ENCODE data around the gene KMT2C. TPM values are rescaled to one million over a fixed set of nuclear protein-coding genes. Genes with fewer than 3 reads are reported as not detected.
A peak's percentile ranks its signal among the peaks of the same experiment; 100 is the strongest.

The KMT2C gene
- total and polyA plus RNA-seq, 9 donors, result 15.5 to 40.6 (median 33.2) TPM

DNA sequence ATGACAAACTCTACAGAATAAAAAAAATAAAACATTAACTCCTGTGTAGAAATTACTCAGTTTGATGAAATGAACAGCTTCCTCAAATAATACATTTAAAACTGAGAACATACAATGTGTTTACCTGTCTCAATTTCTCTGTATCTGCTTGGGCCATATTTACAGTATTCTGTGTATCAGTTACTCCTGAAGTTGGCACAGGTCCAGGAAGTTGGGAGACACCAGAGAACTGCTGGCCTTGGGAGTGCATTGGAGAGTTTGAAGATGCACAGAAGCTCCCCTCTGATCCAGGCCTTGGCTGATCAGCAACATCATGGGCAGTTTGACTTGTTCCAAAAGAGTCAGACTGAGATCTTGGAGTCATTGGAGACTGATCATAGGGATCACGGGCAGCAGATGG, 255.2 kb downstream of the KMT2C start:
- WGBS (ENCODE audit: insufficient coverage), result 100% methylated on average over 1 of the region's 1 CpG
- peak; percentile 22 for DNase-seq
- no peaks in the 10 kb centered on the region for H3K9me3 ChIP-seq (replicated peaks; ENCODE audit: control insufficient read depth, low read depth, low read length)
- H3K36me3 ChIP-seq (ENCODE audit: control insufficient read depth, insufficient read depth, low read length), result peaks cover 53% of the 10 kb centered on the region
- no peaks in the 10 kb centered on the region for H3K27me3 ChIP-seq (ENCODE audit: control insufficient read depth, insufficient read depth, low read length)
- H3K27ac ChIP-seq (ENCODE audit: low read length), result no peak overlapping the region
- H3K4me3 ChIP-seq (ENCODE audit: low read length), result no peak overlapping the region
- H3K4me1 ChIP-seq (ENCODE audit: control insufficient read depth, insufficient read depth, low read length), result no peaks in the 10 kb centered on the region

DNA sequence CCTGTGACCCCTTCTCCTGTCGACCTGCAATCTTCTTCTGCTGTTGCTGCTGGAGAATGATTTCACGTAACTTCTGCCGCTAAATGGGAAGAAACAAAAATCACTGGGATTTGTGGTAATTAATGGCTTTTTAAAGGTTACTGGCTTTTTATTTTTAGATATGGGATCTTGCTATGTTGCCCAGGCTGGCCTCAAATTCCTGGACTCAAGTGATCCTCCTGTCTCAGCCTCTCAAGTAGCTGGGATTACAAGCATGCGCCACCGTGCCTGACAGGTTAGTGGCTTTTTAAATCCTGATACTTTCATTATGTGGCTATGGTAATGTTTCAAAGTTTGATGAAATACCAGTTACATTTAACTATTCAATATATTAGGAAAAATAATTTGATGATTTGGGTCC, 255.8 kb downstream of the KMT2C start:
- Histone ChIP-seq H3K4me1 (ENCODE audit: control insufficient read depth, insufficient read depth, low read length) (no peaks in the 10 kb centered on the region), H3K27me3 (ENCODE audit: control insufficient read depth, insufficient read depth, low read length) (no peaks in the 10 kb centered on the region), H3K36me3 (ENCODE audit: control insufficient read depth, insufficient read depth, low read length) (peaks cover 58% of the 10 kb centered on the region), H3K4me3 (ENCODE audit: low read length) (no peak overlapping the region), H3K9me3 (replicated peaks; ENCODE audit: control insufficient read depth, low read depth, low read length) (no peaks in the 10 kb centered on the region), H3K27ac (ENCODE audit: low read length) (no peak overlapping the region)
- WGBS (ENCODE audit: insufficient coverage), result 100% methylated on average over 1 of the region's 5 CpGs
- no peak for DNase-seq

DNA sequence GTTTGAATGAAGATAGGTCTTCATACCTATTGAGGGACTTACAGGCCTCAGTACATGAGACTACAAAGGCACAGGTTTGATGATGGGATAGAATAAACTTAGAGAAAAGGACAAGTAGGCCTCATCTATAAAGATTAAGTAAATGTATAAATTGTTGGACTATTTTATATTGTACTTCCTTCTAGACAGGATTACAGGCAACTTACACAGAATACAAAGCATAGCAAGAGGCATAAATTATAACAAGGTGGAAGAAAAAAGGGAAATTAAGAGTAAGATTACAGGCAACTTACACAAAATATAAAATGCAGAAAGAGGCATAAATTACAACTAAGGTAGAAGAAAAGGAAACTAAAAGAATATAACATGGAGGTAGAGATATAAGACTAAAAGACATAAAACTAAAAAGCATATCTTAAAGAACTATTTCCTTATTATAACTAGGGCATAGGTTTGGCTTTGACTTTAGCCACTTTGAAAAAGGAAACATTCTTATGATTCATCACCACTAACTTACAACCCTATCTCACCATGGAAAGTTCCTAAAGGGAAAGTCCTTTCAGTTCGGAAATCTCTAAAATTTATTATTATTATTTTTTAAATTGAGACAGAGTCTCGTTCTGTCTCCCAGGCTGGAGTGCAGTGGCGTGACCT, 257.3 kb downstream of the KMT2C start:
- Histone ChIP-seq H3K4me1 (ENCODE audit: control insufficient read depth, insufficient read depth, low read length) (no peaks in the 10 kb centered on the region), H3K9me3 (replicated peaks; ENCODE audit: control insufficient read depth, low read depth, low read length) (no peaks in the 10 kb centered on the region), H3K4me3 (ENCODE audit: low read length) (no peak overlapping the region), H3K36me3 (ENCODE audit: control insufficient read depth, insufficient read depth, low read length) (peaks cover 57% of the 10 kb centered on the region), H3K27ac (ENCODE audit: low read length) (no peak overlapping the region), H3K27me3 (ENCODE audit: control insufficient read depth, insufficient read depth, low read length) (no peaks in the 10 kb centered on the region)
- WGBS (ENCODE audit: insufficient coverage), result no CpG with 5 or more reads among the region's 3 CpGs
- no peak for DNase-seq

DNA sequence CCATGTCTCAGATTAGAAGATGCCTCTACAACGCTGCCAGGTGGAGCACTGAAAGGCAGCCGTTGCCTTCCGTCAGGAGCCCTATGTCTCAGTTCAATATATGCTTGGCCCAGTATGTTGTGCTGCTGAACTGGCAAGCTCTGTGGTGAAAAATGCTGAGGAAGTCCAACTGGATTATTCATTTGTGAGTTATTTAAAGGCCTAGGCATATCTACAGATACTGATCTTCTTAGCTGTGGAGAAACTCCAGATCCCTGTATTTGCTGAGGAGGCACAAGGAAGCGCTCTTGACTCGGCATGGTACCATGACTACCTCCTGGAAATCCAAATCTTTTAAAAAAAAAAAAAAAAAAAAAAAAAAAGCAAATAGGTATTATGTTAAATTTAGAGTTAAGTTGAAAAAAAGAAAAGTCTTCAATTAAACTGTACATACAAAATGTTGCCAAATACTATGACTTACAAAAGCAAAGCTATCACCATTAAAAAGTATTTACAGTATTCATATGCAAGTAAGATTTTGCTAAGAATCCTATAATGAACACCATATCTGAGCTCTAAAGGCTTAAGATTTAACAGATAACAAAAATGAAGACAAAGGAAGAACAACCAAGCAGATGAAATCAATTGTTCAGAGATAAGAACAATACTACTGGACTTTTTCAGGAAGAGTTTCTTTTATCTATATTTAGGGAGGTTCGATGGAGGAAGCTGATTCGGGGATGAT, 258.0 kb downstream of the KMT2C start:
- 91% methylated on average over 3 of the region's 7 CpGs for WGBS (ENCODE audit: insufficient coverage)
- no peak for DNase-seq

DNA sequence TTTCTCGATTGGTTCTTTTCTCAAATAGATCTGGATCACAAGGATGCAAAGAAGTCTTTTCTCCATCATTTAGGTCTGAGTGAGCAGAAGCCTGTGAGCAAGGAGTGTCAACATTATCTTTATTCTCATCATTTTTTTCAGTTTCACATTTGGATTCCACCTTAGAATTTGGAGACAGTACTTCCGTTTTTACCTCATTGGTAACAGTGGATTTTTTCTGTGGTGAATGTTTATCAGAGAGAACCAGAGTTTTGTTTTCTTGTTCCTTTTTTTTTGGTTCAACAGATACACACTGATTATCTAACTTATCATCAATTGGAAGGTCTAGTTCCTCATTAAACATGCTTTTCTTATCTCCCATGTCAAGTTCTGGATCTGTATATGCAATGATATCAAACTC, 259.0 kb downstream of the KMT2C start:
- Histone ChIP-seq H3K36me3 (ENCODE audit: control insufficient read depth, insufficient read depth, low read length) (peaks cover 49% of the 10 kb centered on the region), H3K27ac (ENCODE audit: low read length) (no peak overlapping the region), H3K4me3 (ENCODE audit: low read length) (no peak overlapping the region), H3K27me3 (ENCODE audit: control insufficient read depth, insufficient read depth, low read length) (no peaks in the 10 kb centered on the region), H3K9me3 (replicated peaks; ENCODE audit: control insufficient read depth, low read depth, low read length) (no peaks in the 10 kb centered on the region), H3K4me1 (ENCODE audit: control insufficient read depth, insufficient read depth, low read length) (no peaks in the 10 kb centered on the region)
- no peak for DNase-seq
- 100% methylated on average over 1 of the region's 2 CpGs for WGBS (ENCODE audit: insufficient coverage)

More for the DNA sequence above, 258.0 kb downstream of the KMT2C start:
- Histone ChIP-seq H3K4me1 (ENCODE audit: control insufficient read depth, insufficient read depth, low read length) (no peaks in the 10 kb centered on the region), H3K36me3 (ENCODE audit: control insufficient read depth, insufficient read depth, low read length) (peaks cover 57% of the 10 kb centered on the region), H3K27ac (ENCODE audit: low read length) (no peak overlapping the region), H3K4me3 (ENCODE audit: low read length) (no peak overlapping the region), H3K27me3 (ENCODE audit: control insufficient read depth, insufficient read depth, low read length) (no peaks in the 10 kb centered on the region), H3K9me3 (replicated peaks; ENCODE audit: control insufficient read depth, low read depth, low read length) (no peaks in the 10 kb centered on the region)

DNA sequence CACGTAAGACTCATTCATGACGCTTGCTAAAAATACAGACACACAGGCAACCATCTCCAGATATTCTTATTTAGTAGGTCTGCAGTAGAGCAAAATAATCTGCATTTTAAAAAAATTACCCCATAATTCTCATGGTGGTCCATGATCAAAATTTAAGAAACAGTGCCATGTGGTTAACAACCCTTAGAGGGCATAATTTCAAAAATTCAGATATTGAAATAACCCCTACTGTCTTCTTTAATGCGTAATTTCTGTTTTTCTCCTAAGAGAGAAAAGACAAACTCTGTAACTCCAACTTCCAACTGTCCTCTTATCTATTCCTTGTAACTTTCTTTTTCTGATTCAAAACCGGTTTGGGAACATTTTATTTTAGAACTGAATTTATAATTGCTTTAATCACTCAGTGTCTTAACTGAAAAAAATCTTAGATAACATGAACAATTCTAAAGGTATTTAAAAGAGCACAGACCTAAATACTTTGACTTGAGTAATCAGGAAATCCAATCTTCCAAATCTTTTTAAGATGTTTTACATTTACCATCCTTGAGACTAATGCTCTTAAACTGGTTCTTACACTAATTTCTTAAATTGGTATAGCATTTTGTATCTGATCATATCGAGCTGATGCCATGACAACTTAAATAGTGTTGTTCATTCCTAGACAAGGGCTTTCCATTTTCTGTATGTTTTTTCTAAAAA, 262.3 kb downstream of the KMT2C start:
- H3K36me3 ChIP-seq (ENCODE audit: control insufficient read depth, insufficient read depth, low read length), result peaks cover 32% of the 10 kb centered on the region
- H3K4me1 ChIP-seq (ENCODE audit: control insufficient read depth, insufficient read depth, low read length), result no peaks in the 10 kb centered on the region
- no peak for DNase-seq
- H3K27ac ChIP-seq (ENCODE audit: low read length), result no peak overlapping the region
- no peak overlapping the region for H3K4me3 ChIP-seq (ENCODE audit: low read length)
- no peaks in the 10 kb centered on the region for H3K9me3 ChIP-seq (replicated peaks; ENCODE audit: control insufficient read depth, low read depth, low read length)
- no CpG with 5 or more reads among the region's 5 CpGs for WGBS (ENCODE audit: insufficient coverage)
- H3K27me3 ChIP-seq (ENCODE audit: control insufficient read depth, insufficient read depth, low read length), result no peaks in the 10 kb centered on the region

DNA sequence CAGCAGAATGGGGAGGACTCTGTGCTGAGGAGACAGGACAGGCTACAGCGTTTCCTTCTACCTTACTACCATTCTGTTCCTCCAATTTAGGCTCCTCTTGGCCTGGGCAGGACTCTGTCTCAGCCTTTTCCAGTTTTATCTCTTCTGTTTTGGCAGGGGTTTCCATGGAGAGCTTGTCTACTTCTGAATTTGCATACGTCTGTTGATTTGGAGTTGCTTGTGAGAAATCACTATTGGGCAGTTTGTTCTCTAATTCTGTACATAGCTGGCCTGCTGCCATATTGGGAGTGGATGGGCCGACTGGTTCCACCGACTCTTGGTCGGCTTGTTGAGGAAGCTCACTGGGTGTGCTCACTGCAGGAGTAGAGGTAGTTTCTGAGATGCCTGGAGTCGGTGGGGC, 273.5 kb downstream of the KMT2C start:
- H3K36me3 ChIP-seq (ENCODE audit: control insufficient read depth, insufficient read depth, low read length), result peaks cover 55% of the 10 kb centered on the region

DNA sequence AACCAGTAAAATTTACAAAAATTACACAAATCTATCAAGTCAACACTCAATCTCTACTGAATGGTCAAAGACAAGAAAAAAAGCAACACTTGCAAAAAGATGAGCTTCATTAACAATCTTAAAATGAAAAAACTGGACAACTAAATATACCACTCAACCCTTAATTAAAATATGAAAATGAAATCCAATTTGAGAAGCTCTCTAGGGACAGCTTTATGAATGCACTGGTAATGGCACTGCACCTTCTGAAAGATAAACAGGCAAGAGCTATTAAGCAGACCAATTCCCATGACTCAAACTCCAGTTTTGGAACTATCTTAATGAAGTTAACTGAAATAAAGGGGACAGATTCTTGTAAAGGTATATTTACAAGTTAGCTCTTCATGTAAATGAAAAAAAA, 274.6 kb downstream of the KMT2C start:
- Histone ChIP-seq H3K9me3 (replicated peaks; ENCODE audit: control insufficient read depth, low read depth, low read length) (no peaks in the 10 kb centered on the region), H3K27me3 (ENCODE audit: control insufficient read depth, insufficient read depth, low read length) (no peaks in the 10 kb centered on the region), H3K4me3 (ENCODE audit: low read length) (no peak overlapping the region), H3K36me3 (ENCODE audit: control insufficient read depth, insufficient read depth, low read length) (peaks cover 52% of the 10 kb centered on the region), H3K27ac (ENCODE audit: low read length) (no peak overlapping the region), H3K4me1 (ENCODE audit: control insufficient read depth, insufficient read depth, low read length) (no peaks in the 10 kb centered on the region)
- no peak for DNase-seq

More for the DNA sequence above, 273.5 kb downstream of the KMT2C start:
- WGBS (ENCODE audit: insufficient coverage), result 95% methylated on average over 3 of the region's 6 CpGs
- H3K27me3 ChIP-seq (ENCODE audit: control insufficient read depth, insufficient read depth, low read length), result no peaks in the 10 kb centered on the region
- DNase-seq, result no peak
- no peaks in the 10 kb centered on the region for H3K9me3 ChIP-seq (replicated peaks; ENCODE audit: control insufficient read depth, low read depth, low read length)
- no peak overlapping the region for H3K27ac ChIP-seq (ENCODE audit: low read length)
- no peak overlapping the region for H3K4me3 ChIP-seq (ENCODE audit: low read length)
- no peaks in the 10 kb centered on the region for H3K4me1 ChIP-seq (ENCODE audit: control insufficient read depth, insufficient read depth, low read length)

DNA sequence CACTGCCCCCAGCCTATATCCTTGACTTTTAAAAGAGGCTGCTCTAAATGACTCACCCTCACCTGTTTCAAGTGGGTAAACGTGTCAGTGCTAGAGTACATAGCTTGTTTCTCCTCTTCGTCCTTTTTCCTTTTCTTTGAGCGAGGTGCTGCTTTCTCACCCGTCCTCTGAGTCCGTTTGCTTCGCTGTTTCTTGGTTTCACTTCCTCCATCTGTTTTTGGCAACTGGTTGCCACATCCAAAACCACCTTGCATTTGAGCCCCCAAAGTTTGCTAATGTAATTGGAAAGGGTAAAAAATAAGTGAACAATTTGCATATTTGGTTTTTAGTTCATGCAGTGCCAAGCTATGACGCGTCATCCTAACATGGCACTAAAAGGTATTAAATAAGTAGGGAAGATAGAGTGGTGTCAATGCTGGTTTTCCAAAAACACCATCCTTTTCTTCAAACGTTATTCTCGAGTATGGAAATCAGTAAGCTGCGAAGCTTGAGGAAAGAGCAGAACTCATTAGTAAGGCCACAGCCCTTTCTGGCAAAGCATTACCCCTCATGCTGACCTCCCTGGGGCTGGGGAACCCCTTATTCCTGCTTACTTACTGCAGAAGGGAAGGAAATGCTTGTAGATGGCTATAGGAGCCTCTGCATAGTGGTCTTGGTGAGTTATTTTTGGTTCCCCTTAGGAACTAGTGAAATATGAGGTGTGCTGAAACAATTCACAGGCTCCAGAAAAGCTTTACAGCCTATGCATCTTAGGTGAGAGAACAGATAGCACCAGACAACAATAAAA, 276.8 kb downstream of the KMT2C start:
- Histone ChIP-seq H3K4me1 (ENCODE audit: control insufficient read depth, insufficient read depth, low read length) (no peaks in the 10 kb centered on the region), H3K36me3 (ENCODE audit: control insufficient read depth, insufficient read depth, low read length) (peaks cover 65% of the 10 kb centered on the region), H3K9me3 (replicated peaks; ENCODE audit: control insufficient read depth, low read depth, low read length) (no peaks in the 10 kb centered on the region), H3K4me3 (ENCODE audit: low read length) (no peak overlapping the region), H3K27me3 (ENCODE audit: control insufficient read depth, insufficient read depth, low read length) (no peaks in the 10 kb centered on the region), H3K27ac (ENCODE audit: low read length) (no peak overlapping the region)
- WGBS (ENCODE audit: insufficient coverage), result 92% methylated on average over 5 of the region's 11 CpGs
- DNase-seq, result no peak

DNA sequence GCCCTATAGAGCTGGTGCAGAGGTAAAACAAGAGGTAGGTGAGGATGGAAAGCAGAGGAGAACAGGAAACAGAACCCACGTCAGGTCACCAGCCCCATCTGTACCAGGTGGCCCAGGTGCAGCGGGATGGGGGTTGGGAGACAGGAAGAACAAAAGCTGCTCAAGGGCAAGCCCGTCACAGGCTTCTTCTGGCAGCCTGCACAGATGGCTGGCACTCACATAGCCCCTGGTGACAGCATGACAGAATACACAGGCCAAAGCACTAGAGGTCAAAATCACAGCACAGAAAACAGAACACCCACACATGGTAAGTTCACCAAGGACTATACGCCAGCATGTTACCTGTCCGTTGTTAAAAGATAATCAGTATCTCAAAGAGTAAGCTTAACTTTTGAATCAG, 283.5 kb downstream of the KMT2C start:
- Histone ChIP-seq H3K4me3 (ENCODE audit: low read length) (no peak overlapping the region), H3K27me3 (ENCODE audit: control insufficient read depth, insufficient read depth, low read length) (no peaks in the 10 kb centered on the region), H3K4me1 (ENCODE audit: control insufficient read depth, insufficient read depth, low read length) (no peaks in the 10 kb centered on the region), H3K27ac (ENCODE audit: low read length) (no peak overlapping the region), H3K9me3 (replicated peaks; ENCODE audit: control insufficient read depth, low read depth, low read length) (no peaks in the 10 kb centered on the region), H3K36me3 (ENCODE audit: control insufficient read depth, insufficient read depth, low read length) (peaks cover 72% of the 10 kb centered on the region)
- WGBS (ENCODE audit: insufficient coverage), result 96% methylated on average over 3 of the region's 5 CpGs
- no peak for DNase-seq

All from muscle of leg (tissue), 11 donors.